Activated naive CD4-positive, alpha-beta T cell treated with anti-CD3 and anti-CD28 coated beads, Interleukin-2, amount 50 U/mL, for 72 hours (primary cell): ENCODE measurements around the gene P2RY2. TPM values are rescaled to one million over a fixed set of nuclear protein-coding genes. Genes with fewer than 3 reads are reported as not detected.
A peak's percentile ranks its signal among the peaks of the same experiment; 100 is the strongest.
"Not testable (repeated sequence)": the region's sequence is repeated elsewhere in the genome, so short reads cannot be mapped to it uniquely, and the experiment has no call there.

ENCODE experiments used
- ATAC-seq, 2 donors: fragments of 150-1000 bp; cut with Tn5 transposase; 2 replicates each; pipeline ENCODE4 v1.10.0; 2021; ENCODE audit warnings: mild to moderate bottlenecking in 2 of 2, moderate library complexity in 2 of 2
- DNase-seq, 2 donors: peaks; one replicate each; pipeline ENCODE4 v3.0.0; 2021 to 2022; ENCODE audit warnings: low spot score in 2 of 2
- H3K27ac Mint-ChIP-seq, 2 donors: one replicate each; pipeline ENCODE4 v1.8.0; 2022; ENCODE audit warnings: mild to moderate bottlenecking in 2 of 2, mixed read lengths in 2 of 2
- H3K36me3 Mint-ChIP-seq, 2 donors: one replicate each; pipeline ENCODE4 v1.8.0; 2022; ENCODE audit warnings: mixed read lengths in 2 of 2
- H3K9me3 Mint-ChIP-seq, 2 donors: one replicate each; pipeline ENCODE4 v1.8.0; 2022; ENCODE audit warnings: mixed read lengths in 2 of 2
- total RNA-seq, 2 donors: library from RNA; stranded (reverse); gene quantifications; one replicate each; pipeline ENCODE4 v1.2.3, GENCODE V29; 2022

The P2RY2 gene
- total RNA-seq, 2 donors from 2014 or later = not detected

- H3K36me3 Mint-ChIP-seq = no peaks in the 10 kb centered on the region
- no peaks in the 10 kb centered on the region for H3K9me3 Mint-ChIP-seq
- no peak overlapping the region for H3K27ac Mint-ChIP-seq
- DNase-seq (no peak), ATAC-seq (no peak)
Observed at GRCh38 chr11:73196576-73196975, 21.5 kb upstream of the P2RY2 start.

DNA sequence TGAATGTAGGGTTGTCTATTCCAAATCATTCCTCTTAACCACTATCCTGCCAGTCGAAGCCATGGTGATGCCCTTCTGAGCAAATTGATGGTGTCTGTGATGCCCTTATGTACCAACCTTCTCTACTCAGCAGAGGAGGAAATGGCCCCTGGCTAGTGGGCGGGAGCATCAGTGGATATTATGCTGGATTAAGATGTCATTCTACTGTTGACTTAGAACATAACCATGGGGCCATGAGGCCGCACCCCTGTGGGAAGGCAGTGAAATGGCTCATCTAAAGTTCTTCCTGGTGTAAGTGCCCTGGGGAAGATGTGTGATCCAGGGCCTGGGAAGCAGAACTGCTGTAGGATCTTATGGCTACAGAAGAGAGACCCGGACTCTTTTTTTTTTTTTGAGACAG, 20.7 kb upstream of the P2RY2 start:
- H3K27ac Mint-ChIP-seq = no peak overlapping the region
- no peaks in the 10 kb centered on the region for H3K36me3 Mint-ChIP-seq
- ATAC-seq = no peak
- no peaks in the 10 kb centered on the region for H3K9me3 Mint-ChIP-seq
- peak in 1 of 2 donors; percentile 43 for DNase-seq

DNA sequence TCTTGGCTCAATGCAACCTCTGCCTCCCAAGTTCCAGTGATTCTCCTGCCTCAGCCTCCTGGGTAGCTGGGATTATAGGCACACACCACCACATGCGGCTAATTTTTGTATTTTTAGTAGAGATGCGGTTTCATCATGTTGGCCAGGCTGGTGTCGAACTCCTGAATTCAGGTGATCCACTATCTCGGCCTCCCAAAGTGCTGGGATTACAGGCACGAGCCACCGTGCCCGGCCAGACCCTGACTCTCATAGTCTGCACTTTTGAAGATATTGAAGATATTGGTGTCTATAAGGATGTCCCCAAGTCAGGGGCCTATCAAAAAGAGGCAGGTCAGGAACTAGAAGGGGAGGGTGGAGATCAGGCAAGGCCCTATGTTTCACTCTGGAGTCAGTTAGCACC, 20.3 kb upstream of the P2RY2 start:
- not testable (repeated sequence) for ATAC-seq, H3K9me3 Mint-ChIP-seq, H3K27ac Mint-ChIP-seq, H3K36me3 Mint-ChIP-seq, DNase-seq

DNA sequence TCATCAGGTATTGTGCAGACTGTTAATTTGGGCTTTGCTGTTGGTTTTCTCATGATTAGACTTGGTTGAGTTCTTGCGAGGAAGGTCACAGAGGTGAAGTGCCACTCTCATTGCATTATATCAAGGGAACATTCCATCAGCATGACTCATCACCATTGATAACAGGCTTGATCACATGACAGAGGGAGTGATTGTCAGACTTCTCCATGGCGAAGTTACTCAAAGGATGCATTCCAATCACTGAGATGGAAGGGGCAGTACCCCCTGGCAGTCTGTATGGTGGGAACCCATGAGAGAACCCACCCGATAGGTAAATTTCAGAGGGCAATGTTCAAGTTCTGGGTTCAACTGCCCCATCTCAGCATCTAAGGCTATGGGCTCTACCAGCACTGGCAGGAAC, 19.4 kb upstream of the P2RY2 start:
- DNase-seq = no peak
- ATAC-seq = no peak
- no peak overlapping the region for H3K27ac Mint-ChIP-seq
- no peaks in the 10 kb centered on the region for H3K9me3 Mint-ChIP-seq
- no peaks in the 10 kb centered on the region for H3K36me3 Mint-ChIP-seq

- no peak for ATAC-seq
- Mint-ChIP-seq H3K36me3 (no peaks in the 10 kb centered on the region), H3K27ac (no peak overlapping the region), H3K9me3 (no peaks in the 10 kb centered on the region)
- peak in 1 of 2 donors; percentile 30 for DNase-seq
Observed at GRCh38 chr11:73199446-73199845, 18.6 kb upstream of the P2RY2 start.

DNA sequence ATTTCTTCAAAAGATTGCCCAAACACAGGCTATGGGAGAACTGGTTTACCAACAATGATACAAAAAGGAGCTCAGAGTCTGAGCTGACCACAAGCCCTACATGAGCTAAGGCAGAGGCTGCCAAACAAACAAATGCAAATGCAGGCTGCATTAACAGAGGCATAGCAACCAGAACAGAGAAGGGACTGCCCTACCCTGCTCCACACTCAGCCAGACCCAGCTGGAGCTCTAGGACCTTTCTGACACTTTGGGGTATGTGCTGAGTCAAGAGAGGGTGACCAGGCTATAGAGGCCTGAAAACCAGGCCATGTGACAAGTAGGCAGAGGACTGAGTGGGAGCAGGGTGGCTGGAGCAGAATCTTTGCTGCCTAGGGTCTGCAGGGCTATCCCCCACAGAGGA, 17.8 kb upstream of the P2RY2 start:
- no peak overlapping the region for H3K27ac Mint-ChIP-seq
- no peaks in the 10 kb centered on the region for H3K36me3 Mint-ChIP-seq
- no peak for DNase-seq
- ATAC-seq = no peak
- no peaks in the 10 kb centered on the region for H3K9me3 Mint-ChIP-seq

DNA sequence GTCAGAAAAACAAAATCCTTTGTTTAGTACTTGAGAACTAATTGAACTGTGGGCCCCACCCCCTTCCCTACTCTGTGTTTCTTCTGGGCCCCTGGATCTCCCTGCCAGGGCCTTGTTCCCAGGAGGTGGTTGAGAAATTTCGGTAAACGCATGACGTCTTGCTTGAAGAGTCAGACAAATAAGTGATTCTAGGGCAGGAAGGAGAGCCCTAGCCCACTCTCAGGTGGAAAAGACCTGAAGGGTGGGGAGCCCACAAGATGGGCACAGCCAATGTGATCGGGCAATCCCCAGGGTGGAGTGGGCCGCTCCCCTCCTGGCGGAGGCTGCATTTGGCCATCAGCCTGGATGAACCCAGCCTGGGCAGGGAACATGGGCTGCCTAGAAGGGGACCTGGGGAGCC, 16.8 kb upstream of the P2RY2 start:
- no peaks in the 10 kb centered on the region for H3K36me3 Mint-ChIP-seq
- no peak for DNase-seq
- no peaks in the 10 kb centered on the region for H3K9me3 Mint-ChIP-seq
- no peak for ATAC-seq
- H3K27ac Mint-ChIP-seq = no peak overlapping the region

DNA sequence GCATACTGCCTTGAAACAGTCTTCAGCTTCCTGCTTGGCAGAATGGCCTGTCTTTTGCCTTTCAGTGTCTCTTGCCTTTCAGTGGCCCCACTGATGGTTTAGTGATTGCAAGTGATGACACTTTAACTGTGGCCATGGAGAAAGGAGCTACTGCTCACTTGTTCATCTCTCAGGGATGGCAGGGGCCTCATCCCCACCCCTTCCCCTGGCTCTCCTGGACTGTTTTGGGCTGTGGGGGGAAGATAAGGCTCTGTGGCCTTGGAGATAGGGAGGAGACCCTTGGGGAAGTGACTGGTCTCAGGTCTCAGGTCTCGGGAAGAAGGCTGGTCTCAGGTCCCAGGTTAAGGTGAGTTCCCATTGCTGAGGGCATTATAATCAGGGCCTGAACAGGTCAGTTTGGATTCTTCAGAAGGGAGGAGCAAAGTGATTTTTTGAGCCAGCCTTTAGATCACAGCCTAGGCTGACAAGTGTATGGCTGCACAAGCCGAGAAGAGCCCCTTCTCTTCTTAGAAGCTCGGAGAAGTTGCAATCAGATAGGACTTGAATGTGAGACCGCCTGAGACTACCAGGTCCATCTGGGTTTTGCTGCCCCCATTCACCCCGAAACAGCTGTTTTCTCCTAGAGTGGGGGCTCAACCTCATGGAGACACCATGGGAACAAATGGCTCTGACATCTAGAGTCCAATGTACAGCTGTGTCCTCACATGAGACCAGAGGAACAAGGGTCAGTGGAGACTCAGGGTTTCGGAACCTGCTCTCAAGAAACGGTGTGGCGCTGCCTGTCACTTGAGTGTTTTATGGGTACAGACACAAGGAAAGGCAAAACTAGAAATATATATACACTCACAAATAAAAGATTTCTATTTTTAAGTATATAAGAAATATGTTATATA, 15.9 kb upstream of the P2RY2 start:
- no peaks in the 10 kb centered on the region for H3K9me3 Mint-ChIP-seq
- no peak for ATAC-seq
- H3K36me3 Mint-ChIP-seq = no peaks in the 10 kb centered on the region
- H3K27ac Mint-ChIP-seq = no peak overlapping the region
- no peak for DNase-seq

- no peak for DNase-seq
- no peak overlapping the region for H3K27ac Mint-ChIP-seq
- ATAC-seq = no peak
- H3K9me3 Mint-ChIP-seq = no peaks in the 10 kb centered on the region
- H3K36me3 Mint-ChIP-seq = no peaks in the 10 kb centered on the region
Observed at GRCh38 chr11:73203322-73203721, 14.8 kb upstream of the P2RY2 start.

DNA sequence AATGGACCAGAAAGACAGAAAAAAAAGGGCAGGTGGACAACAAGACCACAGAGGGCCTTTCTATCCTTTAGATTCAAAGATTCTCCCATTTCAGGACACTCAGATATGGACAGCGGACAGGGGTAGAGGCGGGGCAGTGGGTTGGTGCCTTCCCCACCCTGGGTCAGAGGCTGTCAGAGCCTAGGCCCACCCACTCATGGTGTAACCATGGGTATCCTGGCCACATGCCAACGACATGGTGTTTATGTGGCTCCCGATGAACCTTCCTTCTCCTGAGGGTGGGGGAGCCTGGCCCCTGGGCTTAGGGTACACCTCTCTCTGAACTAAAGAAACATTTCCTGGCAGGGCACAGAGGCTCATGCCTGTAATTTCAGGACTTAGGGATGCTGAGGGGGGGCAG, 14.3 kb upstream of the P2RY2 start:
- no peaks in the 10 kb centered on the region for H3K36me3 Mint-ChIP-seq
- DNase-seq (no peak), ATAC-seq (no peak)
- H3K9me3 Mint-ChIP-seq = no peaks in the 10 kb centered on the region
- H3K27ac Mint-ChIP-seq = peak overlapping the region in 1 of 2 donors; percentile 32

DNA sequence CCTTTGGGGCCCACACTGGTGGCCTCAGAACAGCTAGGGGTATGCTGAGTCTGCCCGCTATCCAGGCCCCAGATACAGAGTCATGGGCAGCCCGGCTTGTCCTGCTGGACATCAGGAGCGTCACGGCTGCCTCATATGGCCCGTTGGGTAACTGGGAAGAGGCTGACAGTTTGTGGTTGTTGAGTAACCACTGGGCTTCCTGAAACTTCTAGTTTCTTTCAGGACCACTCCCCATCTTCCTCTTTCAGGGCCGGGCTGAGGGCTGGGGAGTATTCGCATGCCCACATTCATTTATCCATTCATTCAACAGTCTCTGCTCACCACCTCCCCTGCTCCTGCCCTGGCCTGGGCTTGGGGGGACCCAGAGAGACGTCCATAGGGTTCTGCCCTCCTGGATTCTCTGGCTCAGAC, 13.4 kb upstream of the P2RY2 start:
- no peaks in the 10 kb centered on the region for H3K36me3 Mint-ChIP-seq

GRCh38 chr11:73205661-73206343, 12.3 kb upstream of the P2RY2 start:
- H3K36me3 Mint-ChIP-seq = no peaks in the 10 kb centered on the region
- no peak for ATAC-seq
- DNase-seq = no peak
- no peaks in the 10 kb centered on the region for H3K9me3 Mint-ChIP-seq
- H3K27ac Mint-ChIP-seq = peak overlapping the region in 1 of 2 donors; percentile 77

More for the DNA sequence above, 13.4 kb upstream of the P2RY2 start:
- Mint-ChIP-seq H3K9me3 (no peaks in the 10 kb centered on the region), H3K27ac (no peak overlapping the region)
- DNase-seq (peak in 1 of 2 donors; percentile 30), ATAC-seq (no peak)

GRCh38 chr11:73206801-73207200, 11.3 kb upstream of the P2RY2 start:
- ATAC-seq = no peak
- H3K27ac Mint-ChIP-seq = no peak overlapping the region

GRCh38 chr11:73209892-73210291, 8.2 kb upstream of the P2RY2 start:
- H3K36me3 Mint-ChIP-seq = no peaks in the 10 kb centered on the region
- H3K9me3 Mint-ChIP-seq = no peaks in the 10 kb centered on the region
- ATAC-seq (no peak), DNase-seq (no peak)
- H3K27ac Mint-ChIP-seq = no peak overlapping the region

More at GRCh38 chr11:73206801-73207200, 11.3 kb upstream of the P2RY2 start:
- no peaks in the 10 kb centered on the region for H3K36me3 Mint-ChIP-seq
- H3K9me3 Mint-ChIP-seq = no peaks in the 10 kb centered on the region
- no peak for DNase-seq

DNA sequence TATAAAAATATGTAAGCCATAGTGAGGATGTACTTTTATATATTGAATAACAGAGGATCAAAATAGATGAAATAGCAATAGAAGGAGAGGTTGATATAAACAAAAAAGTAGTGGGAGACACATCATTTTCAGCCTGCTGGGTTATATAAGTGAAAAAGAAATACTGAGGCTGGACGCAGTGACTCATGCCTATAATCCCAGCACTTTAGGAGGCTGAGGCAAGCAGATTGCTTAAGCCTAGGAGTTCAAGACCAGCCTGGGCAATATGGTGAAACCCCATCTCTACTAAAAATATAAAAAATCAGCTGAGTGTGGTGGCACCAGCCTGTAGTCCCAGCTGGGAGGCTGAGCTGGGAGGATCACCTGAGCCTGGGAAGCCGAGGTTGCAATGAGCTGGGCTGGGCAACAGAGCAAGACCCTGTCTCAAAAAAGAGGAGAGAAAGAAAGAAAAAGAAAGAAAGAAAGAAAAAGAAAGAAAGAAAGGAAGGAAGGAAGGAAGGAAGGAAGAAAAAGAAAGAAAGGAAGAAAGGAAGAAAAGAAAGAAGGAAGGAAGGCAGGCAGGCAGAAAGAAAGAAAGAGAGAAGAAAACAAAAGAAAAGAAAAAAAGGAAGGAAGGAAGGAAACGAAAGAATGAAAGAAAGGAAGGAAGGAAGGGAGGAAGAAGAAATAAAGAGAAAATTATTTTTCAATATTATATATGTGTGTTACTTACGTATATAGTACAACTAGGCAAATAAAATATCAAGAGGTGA, 7.0 kb upstream of the P2RY2 start:
- no peak overlapping the region for H3K27ac Mint-ChIP-seq
- DNase-seq (no peak), ATAC-seq (no peak)
- H3K9me3 Mint-ChIP-seq = no peaks in the 10 kb centered on the region
- no peaks in the 10 kb centered on the region for H3K36me3 Mint-ChIP-seq

GRCh38 chr11:73213196-73214143, 4.6 kb upstream of the P2RY2 start:
- Mint-ChIP-seq H3K9me3 (no peaks in the 10 kb centered on the region), H3K27ac (peak overlapping the region; percentile 34 to 58), H3K36me3 (no peaks in the 10 kb centered on the region)
- ATAC-seq (no peak), DNase-seq (no peak)
